Measurements from ENCODE around the gene CRY2.

The CRY2 gene

GRCh38 chr11:45801723-45802315 lies 45.5 kb upstream of the CRY2 start:
- H2BK12ac ChIP-seq (ENCODE audit: low read length), result no peak overlapping the region
- WGBS (ENCODE audit: extremely low coverage, insufficient coverage, insufficient read length), result no CpG with 5 or more reads among the region's 2 CpGs
- no peak overlapping the region for H2AK5ac ChIP-seq (ENCODE audit: low read length)
- H3K9ac ChIP-seq (ENCODE audit: low read length), result no peak overlapping the region
- no peak overlapping the region for H4K91ac ChIP-seq (ENCODE audit: low read depth, low read length)
- H3K18ac ChIP-seq (ENCODE audit: low read length), result no peak overlapping the region
- peaks cover 12% of the 10 kb centered on the region for H3K79me1 ChIP-seq (ENCODE audit: low read length)
- no peak overlapping the region for H2BK120ac ChIP-seq (ENCODE audit: insufficient read depth, low read length, poor library complexity)
- no peak overlapping the region for H4K8ac ChIP-seq (ENCODE audit: low read depth, low read length)
- no peak for DNase-seq
- H3K27me3 ChIP-seq (ENCODE audit: insufficient read depth, low read length), result peaks cover 7% of the 10 kb centered on the region
- H2AFZ ChIP-seq (ENCODE audit: insufficient read depth, low read length, poor library complexity), result no peak overlapping the region
- H2BK5ac ChIP-seq (ENCODE audit: low read depth, low read length, poor library complexity), result no peak overlapping the region
- no peak overlapping the region for H3K4me2 ChIP-seq (ENCODE audit: low read length)
- no peak overlapping the region for H3K27ac ChIP-seq (ENCODE audit: low read depth, low read length)
- no peak overlapping the region for H3K23ac ChIP-seq (ENCODE audit: low read length)
- no peaks in the 10 kb centered on the region for H3K9me3 ChIP-seq (ENCODE audit: insufficient read depth, low read depth, low read length)
- H3K4me3 ChIP-seq (ENCODE audit: low read depth, low read length), result no peak overlapping the region
- peaks cover 14% of the 10 kb centered on the region for H3K79me2 ChIP-seq (ENCODE audit: control insufficient read depth, insufficient read depth, low read length, poor library complexity)
- H4K12ac ChIP-seq (ENCODE audit: low read depth, low read length), result no peak overlapping the region
- no peak overlapping the region for H3K4ac ChIP-seq (ENCODE audit: low read depth, low read length)
- H3K14ac ChIP-seq (ENCODE audit: low read length), result no peak overlapping the region
- no peaks in the 10 kb centered on the region for H3K36me3 ChIP-seq (ENCODE audit: control insufficient read depth in 1 of 2, insufficient read depth in 2 of 2, low read length in 2 of 2)
- peaks cover 8 to 11% of the 10 kb centered on the region in 2 experiments for H3K4me1 ChIP-seq (ENCODE audit: control insufficient read depth in 1 of 2, insufficient read depth in 2 of 2, low read length in 2 of 2)

DNA sequence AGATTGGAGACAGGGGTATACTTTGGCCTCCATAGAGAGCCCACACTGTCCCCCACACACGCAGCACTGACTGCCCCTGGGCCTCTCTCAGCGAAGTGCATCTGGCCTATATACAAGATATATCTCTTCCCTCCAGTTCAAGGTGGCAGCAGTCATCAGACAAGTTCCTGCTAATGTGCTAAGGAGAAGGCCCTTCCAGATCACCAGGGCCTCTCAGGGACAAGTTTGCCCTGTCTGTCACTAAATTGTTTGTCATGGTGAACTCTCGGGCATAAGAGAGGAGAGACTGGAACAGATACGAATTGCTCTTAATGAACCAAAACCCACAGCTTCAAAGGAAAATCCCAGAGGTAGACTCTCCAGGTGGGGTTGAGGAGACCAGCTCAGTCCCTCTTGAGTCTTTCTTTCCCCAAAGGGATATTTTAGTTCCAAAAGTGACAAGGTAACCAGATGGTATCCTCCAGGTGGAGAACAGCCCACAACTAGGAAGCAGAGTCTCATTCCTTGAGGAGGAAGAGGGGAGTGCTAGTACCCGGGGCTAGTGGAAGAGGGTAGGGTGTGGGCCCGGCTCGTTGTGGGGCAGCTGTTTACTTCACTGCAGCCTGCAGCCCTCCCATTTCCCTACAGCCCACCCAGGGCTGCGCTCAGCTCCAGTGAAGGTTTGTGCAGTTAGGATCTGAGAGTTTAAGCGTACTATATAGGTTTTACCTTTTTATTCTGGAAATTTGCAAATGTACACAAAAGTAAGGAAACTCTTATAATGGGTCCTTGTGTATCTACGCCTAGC lies 44.6 kb upstream of the CRY2 start:
- H3K79me1 ChIP-seq (ENCODE audit: low read length), result peaks cover 12% of the 10 kb centered on the region
- no peaks in the 10 kb centered on the region for H3K9me3 ChIP-seq (ENCODE audit: insufficient read depth, low read depth, low read length)
- no peak overlapping the region for H2BK120ac ChIP-seq (ENCODE audit: insufficient read depth, low read length, poor library complexity)
- H2AK5ac ChIP-seq (ENCODE audit: low read length), result no peak overlapping the region
- H3K18ac ChIP-seq (ENCODE audit: low read length), result no peak overlapping the region
- no peak overlapping the region for H4K8ac ChIP-seq (ENCODE audit: low read depth, low read length)
- DNase-seq, result no peak
- H3K9ac ChIP-seq (ENCODE audit: low read length), result no peak overlapping the region
- H2BK5ac ChIP-seq (ENCODE audit: low read depth, low read length, poor library complexity), result no peak overlapping the region
- no peak overlapping the region for H3K14ac ChIP-seq (ENCODE audit: low read length)
- no peak overlapping the region for H4K12ac ChIP-seq (ENCODE audit: low read depth, low read length)
- H3K4me1 ChIP-seq (ENCODE audit: control insufficient read depth in 1 of 2, insufficient read depth in 2 of 2, low read length in 2 of 2), result peaks cover 11 to 18% of the 10 kb centered on the region in 2 experiments
- no peak overlapping the region for H4K91ac ChIP-seq (ENCODE audit: low read depth, low read length)
- peaks cover 14% of the 10 kb centered on the region for H3K79me2 ChIP-seq (ENCODE audit: control insufficient read depth, insufficient read depth, low read length, poor library complexity)
- H2BK12ac ChIP-seq (ENCODE audit: low read length), result no peak overlapping the region
- H3K27ac ChIP-seq (ENCODE audit: low read depth, low read length), result no peak overlapping the region
- H3K4me2 ChIP-seq (ENCODE audit: low read length), result no peak overlapping the region
- WGBS (ENCODE audit: extremely low coverage, insufficient coverage, insufficient read length), result no CpG with 5 or more reads among the region's 10 CpGs
- H3K27me3 ChIP-seq (ENCODE audit: insufficient read depth, low read length), result peaks cover 7% of the 10 kb centered on the region
- no peak overlapping the region for H3K23ac ChIP-seq (ENCODE audit: low read length)
- H3K36me3 ChIP-seq (ENCODE audit: control insufficient read depth in 1 of 2, insufficient read depth in 2 of 2, low read length in 2 of 2), result no peaks in the 10 kb centered on the region
- H3K4me3 ChIP-seq (ENCODE audit: low read depth, low read length), result no peak overlapping the region
- no peak overlapping the region for H3K4ac ChIP-seq (ENCODE audit: low read depth, low read length)
- no peak overlapping the region for H2AFZ ChIP-seq (ENCODE audit: insufficient read depth, low read length, poor library complexity)

DNA sequence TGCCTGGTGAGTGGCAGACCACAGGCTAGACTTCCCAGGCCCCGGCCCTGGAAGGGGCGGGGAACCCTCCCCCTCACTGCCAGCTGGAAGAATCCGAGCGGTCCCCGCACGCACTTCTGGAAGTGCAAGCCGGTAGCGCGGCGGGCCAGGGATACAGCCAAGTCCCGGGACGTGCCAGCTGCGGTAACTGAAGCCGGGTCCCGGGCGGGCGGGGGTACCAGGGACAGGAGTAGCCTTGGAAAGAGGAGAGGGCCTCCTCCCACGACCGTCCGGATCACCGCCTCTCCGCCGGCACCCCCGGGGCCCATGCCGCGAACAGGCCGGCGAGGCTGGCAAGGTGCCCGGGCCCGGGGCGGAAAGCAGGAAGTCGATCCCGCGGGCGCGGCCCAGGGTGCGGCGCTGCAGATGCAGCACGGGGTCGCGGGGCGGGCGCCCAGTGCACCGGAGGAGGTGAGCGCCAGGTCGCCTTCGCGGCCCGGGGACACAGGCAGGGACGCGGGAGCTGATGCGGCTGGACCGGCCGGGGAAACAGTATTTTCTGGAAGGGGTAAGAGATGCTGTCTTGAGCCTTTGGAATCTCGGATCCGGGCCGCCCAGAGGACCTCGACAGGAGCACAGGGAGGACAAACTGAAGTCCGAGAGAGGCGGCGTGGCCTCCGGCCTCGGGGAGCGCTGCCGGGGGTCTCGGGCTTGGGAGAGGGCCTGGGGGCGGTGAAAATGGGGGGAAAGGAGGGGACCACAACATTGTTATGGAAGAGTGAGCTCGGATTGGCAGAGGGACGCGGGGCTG lies 43.1 kb upstream of the CRY2 start:
- H3K18ac ChIP-seq (ENCODE audit: low read length), result peak overlapping the region; percentile 63
- H3K79me2 ChIP-seq (ENCODE audit: control insufficient read depth, insufficient read depth, low read length, poor library complexity), result peaks cover 14% of the 10 kb centered on the region
- peak overlapping the region; percentile 8 for H3K9ac ChIP-seq (ENCODE audit: low read length)
- H2AK5ac ChIP-seq (ENCODE audit: low read length), result no peak overlapping the region
- no peak overlapping the region for H3K27ac ChIP-seq (ENCODE audit: low read depth, low read length)
- peak overlapping the region; percentile 24 for H4K8ac ChIP-seq (ENCODE audit: low read depth, low read length)
- no peak overlapping the region for H2BK120ac ChIP-seq (ENCODE audit: insufficient read depth, low read length, poor library complexity)
- H4K91ac ChIP-seq (ENCODE audit: low read depth, low read length), result peak overlapping the region; percentile 20
- no peak overlapping the region for H3K4ac ChIP-seq (ENCODE audit: low read depth, low read length)
- peaks cover 12% of the 10 kb centered on the region for H3K79me1 ChIP-seq (ENCODE audit: low read length)
- peak overlapping the region; percentile 16 for H3K14ac ChIP-seq (ENCODE audit: low read length)
- H3K36me3 ChIP-seq (ENCODE audit: control insufficient read depth in 1 of 2, insufficient read depth in 2 of 2, low read length in 2 of 2), result peaks cover 2% of the 10 kb centered on the region in 2 experiments
- H2AFZ ChIP-seq (ENCODE audit: insufficient read depth, low read length, poor library complexity), result peak overlapping the region; percentile 93
- peaks cover 14 to 21% of the 10 kb centered on the region in 2 experiments for H3K4me1 ChIP-seq (ENCODE audit: control insufficient read depth in 1 of 2, insufficient read depth in 2 of 2, low read length in 2 of 2)
- DNase-seq, result peak; percentile 3 to 41
- H3K4me2 ChIP-seq (ENCODE audit: low read length), result peak overlapping the region; percentile 99
- no peak overlapping the region for H3K23ac ChIP-seq (ENCODE audit: low read length)
- H2BK12ac ChIP-seq (ENCODE audit: low read length), result peak overlapping the region; percentile 15
- H3K9me3 ChIP-seq (ENCODE audit: insufficient read depth, low read depth, low read length), result no peaks in the 10 kb centered on the region
- peak overlapping the region; percentile 27 for H4K12ac ChIP-seq (ENCODE audit: low read depth, low read length)
- no CpG with 5 or more reads among the region's 70 CpGs for whole genome bisulfite sequencing (ENCODE audit: extremely low coverage, insufficient coverage, insufficient read length)
- H2BK5ac ChIP-seq (ENCODE audit: low read depth, low read length, poor library complexity), result no peak overlapping the region
- peak overlapping the region; percentile 83 for H3K4me3 ChIP-seq (ENCODE audit: low read depth, low read length)
- peaks cover 7% of the 10 kb centered on the region for H3K27me3 ChIP-seq (ENCODE audit: insufficient read depth, low read length)

DNA sequence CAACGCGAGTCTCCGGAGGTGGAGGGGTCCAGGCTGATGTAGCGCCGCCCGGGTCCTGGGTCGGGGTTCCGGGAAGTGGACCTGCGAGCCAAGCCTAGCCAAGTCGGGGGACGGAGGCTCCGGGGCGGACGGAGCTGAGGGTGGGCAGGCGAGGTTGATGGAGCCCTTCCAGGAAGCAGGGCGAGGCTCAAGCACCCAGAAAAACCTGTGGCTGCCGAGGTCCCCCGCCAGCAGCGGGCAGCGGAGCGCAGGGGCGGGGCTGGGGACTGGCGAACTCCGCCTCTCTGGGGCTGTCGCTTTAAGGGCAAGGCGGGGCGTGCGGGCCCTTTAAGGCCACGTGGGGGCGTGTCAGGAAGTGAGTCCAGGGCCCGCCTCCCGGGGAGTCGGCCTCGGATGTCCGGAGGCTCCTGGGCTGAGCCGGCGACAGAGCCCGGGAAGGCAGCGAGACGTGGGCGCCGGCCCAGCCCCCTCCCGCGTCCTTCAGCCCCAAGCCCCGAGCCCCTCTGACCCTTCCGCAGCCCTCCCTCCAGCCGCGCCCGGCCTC lies 42.4 kb upstream of the CRY2 start, which contains the start of gene SLC35C1:
Gene SLC35C1, plus strand, starts transcription at position 389 of the 544 bp plus-strand sequence. CDS start 653 bp downstream, outside the sequence.
- peak within 1 kb of the TSS; percentile 83 for H3K4me3 ChIP-seq (ENCODE audit: low read depth, low read length)
- H4K91ac ChIP-seq (ENCODE audit: low read depth, low read length), result peak within 1 kb of the TSS; percentile 84
- no CpG with 5 or more reads among the region's 49 CpGs for WGBS (ENCODE audit: extremely low coverage, insufficient coverage, insufficient read length)
- H3K4ac ChIP-seq (ENCODE audit: low read depth, low read length), result peak within 1 kb of the TSS; percentile 23
- H3K36me3 ChIP-seq (ENCODE audit: control insufficient read depth in 1 of 2, insufficient read depth in 2 of 2, low read length in 2 of 2), result peaks cover 4 to 9% of the 10 kb centered on the region in 2 experiments
- H4K12ac ChIP-seq (ENCODE audit: low read depth, low read length), result peak within 1 kb of the TSS; percentile 27
- H2AFZ ChIP-seq (ENCODE audit: insufficient read depth, low read length, poor library complexity), result peak within 1 kb of the TSS; percentile 93
- H3K23ac ChIP-seq (ENCODE audit: low read length), result no peak within 1 kb of the TSS
- no peaks in the 10 kb centered on the region for H3K9me3 ChIP-seq (ENCODE audit: insufficient read depth, low read depth, low read length)
- H2AK5ac ChIP-seq (ENCODE audit: low read length), result peak within 1 kb of the TSS; percentile 80
- peak within 1 kb of the TSS; percentile 54 for H3K14ac ChIP-seq (ENCODE audit: low read length)
- peak within 1 kb of the TSS; percentile 63 for H3K18ac ChIP-seq (ENCODE audit: low read length)
- peak within 1 kb of the TSS; percentile 64 for H4K8ac ChIP-seq (ENCODE audit: low read depth, low read length)
- DNase-seq, result peak; percentile 95 to 96
- peak within 1 kb of the TSS; percentile 0 for H3K27ac ChIP-seq (ENCODE audit: low read depth, low read length)
- peaks cover 14% of the 10 kb centered on the region for H3K79me2 ChIP-seq (ENCODE audit: control insufficient read depth, insufficient read depth, low read length, poor library complexity)
- peak within 1 kb of the TSS; percentile 15 for H2BK12ac ChIP-seq (ENCODE audit: low read length)
- H3K79me1 ChIP-seq (ENCODE audit: low read length), result peaks cover 12% of the 10 kb centered on the region
- peak within 1 kb of the TSS; percentile 2 for H2BK120ac ChIP-seq (ENCODE audit: insufficient read depth, low read length, poor library complexity)
- peaks cover 16 to 21% of the 10 kb centered on the region in 2 experiments for H3K4me1 ChIP-seq (ENCODE audit: control insufficient read depth in 1 of 2, insufficient read depth in 2 of 2, low read length in 2 of 2)
- peak within 1 kb of the TSS; percentile 13 for H3K9ac ChIP-seq (ENCODE audit: low read length)
- peaks cover 7% of the 10 kb centered on the region for H3K27me3 ChIP-seq (ENCODE audit: insufficient read depth, low read length)
- peak within 1 kb of the TSS; percentile 99 for H3K4me2 ChIP-seq (ENCODE audit: low read length)
- peak within 1 kb of the TSS; percentile 2 for H2BK5ac ChIP-seq (ENCODE audit: low read depth, low read length, poor library complexity)
